PC-9 (cell line): ENCODE measurements around the gene RBM39.

ENCODE experiments used
- EZH2 ChIP-seq: fragments of 200-600 bp; sonication (generic); IDR thresholded peaks from 2 replicates; pipeline ENCODE4 v1.8.0; 2017; ENCODE audit warnings: antibody characterized with exemption, low read depth
- TF ChIP-seq, protein P1 (sequence below): fragments of 200-600 bp; sonication (generic); conservative IDR thresholded peaks from 2 replicates; pipeline ENCODE4 v1.6.1; 2017; ENCODE audit warnings: mixed run types, antibody characterized with exemption, mild to moderate bottlenecking, moderate library complexity

DNA sequence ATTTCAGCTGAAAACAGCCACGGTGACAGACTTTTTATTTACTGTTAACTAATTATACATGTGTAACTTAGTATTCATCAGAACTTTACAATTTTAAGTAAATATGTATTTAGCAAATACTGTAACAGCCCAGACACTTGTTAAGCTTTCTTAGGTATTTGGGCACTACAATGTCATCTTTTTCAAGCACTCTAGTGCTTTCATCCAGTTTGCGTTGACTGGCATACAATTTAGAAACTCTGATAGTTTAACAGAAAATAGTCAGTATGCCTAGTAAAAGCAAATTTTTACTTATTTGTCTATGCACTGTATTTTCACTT is 10.6 kb downstream of the RBM39 start:
- TF ChIP-seq, protein P1, sequence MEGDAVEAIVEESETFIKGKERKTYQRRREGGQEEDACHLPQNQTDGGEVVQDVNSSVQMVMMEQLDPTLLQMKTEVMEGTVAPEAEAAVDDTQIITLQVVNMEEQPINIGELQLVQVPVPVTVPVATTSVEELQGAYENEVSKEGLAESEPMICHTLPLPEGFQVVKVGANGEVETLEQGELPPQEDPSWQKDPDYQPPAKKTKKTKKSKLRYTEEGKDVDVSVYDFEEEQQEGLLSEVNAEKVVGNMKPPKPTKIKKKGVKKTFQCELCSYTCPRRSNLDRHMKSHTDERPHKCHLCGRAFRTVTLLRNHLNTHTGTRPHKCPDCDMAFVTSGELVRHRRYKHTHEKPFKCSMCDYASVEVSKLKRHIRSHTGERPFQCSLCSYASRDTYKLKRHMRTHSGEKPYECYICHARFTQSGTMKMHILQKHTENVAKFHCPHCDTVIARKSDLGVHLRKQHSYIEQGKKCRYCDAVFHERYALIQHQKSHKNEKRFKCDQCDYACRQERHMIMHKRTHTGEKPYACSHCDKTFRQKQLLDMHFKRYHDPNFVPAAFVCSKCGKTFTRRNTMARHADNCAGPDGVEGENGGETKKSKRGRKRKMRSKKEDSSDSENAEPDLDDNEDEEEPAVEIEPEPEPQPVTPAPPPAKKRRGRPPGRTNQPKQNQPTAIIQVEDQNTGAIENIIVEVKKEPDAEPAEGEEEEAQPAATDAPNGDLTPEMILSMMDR: no peak
- TF ChIP-seq EZH2: no peak
